Activated naive CD4-positive, alpha-beta T cell treated with anti-CD3 and anti-CD28 coated beads, Interleukin-2, amount 10 ng/mL, durations not matched to agents 7 days and 5 days (primary cell): Measurements from ENCODE around the gene CLDN15.
"Not testable (repeated sequence)": the region's sequence is repeated elsewhere in the genome, so short reads cannot be mapped to it uniquely, and the experiment has no call there.

Source experiments
- CTCF ChIA-PET: fragments of 350-600 bp; sonication (Branson Sonifier 250); formaldehyde crosslinking; loops from one replicate; lab custom pipeline; 2021; ENCODE audit warnings: antibody characterized with exemption; lab: Charles Lee
- DNase-seq: peaks from one replicate; pipeline ENCODE4 v3.0.0-alpha.2; 2020
- H3K27ac Mint-ChIP-seq: one replicate; pipeline ENCODE4 v1.8.0; 2021; ENCODE audit warnings: mild to moderate bottlenecking, moderate library complexity, mixed read lengths
- H3K27me3 Mint-ChIP-seq: one replicate; pipeline ENCODE4 v1.8.0; 2021; ENCODE audit warnings: mild to moderate bottlenecking, mixed read lengths
- H3K36me3 Mint-ChIP-seq: one replicate; pipeline ENCODE4 v1.8.0; 2021; ENCODE audit warnings: mixed read lengths
- H3K4me1 Mint-ChIP-seq: one replicate; pipeline ENCODE4 v1.8.0; 2021; ENCODE audit warnings: mixed read lengths
- H3K4me3 Mint-ChIP-seq: one replicate; pipeline ENCODE4 v1.8.0; 2021; ENCODE audit warnings: mild to moderate bottlenecking, moderate library complexity, mixed read lengths
- H3K9me3 Mint-ChIP-seq: one replicate; pipeline ENCODE4 v1.8.0; 2021; ENCODE audit warnings: mixed read lengths

The CLDN15 gene

GRCh38 chr7:101207459-101207858, 30.1 kb downstream of the CLDN15 start:
- DNase-seq, result no peak
- CTCF ChIA-PET, result no interaction called here
- Mint-ChIP-seq H3K36me3 (peaks cover 17% of the 10 kb centered on the region), H3K4me3 (no peak overlapping the region), H3K27ac (no peak overlapping the region), H3K27me3 (peaks cover 21% of the 10 kb centered on the region), H3K4me1 (peaks cover 12% of the 10 kb centered on the region), H3K9me3 (no peaks in the 10 kb centered on the region)

- Mint-ChIP-seq H3K4me3 (no peak overlapping the region), H3K4me1 (peaks cover 12% of the 10 kb centered on the region), H3K9me3 (no peaks in the 10 kb centered on the region), H3K27me3 (peaks cover 29% of the 10 kb centered on the region), H3K36me3 (peaks cover 14% of the 10 kb centered on the region), H3K27ac (no peak overlapping the region)
- CTCF ChIA-PET, result no interaction called here
- no peak for DNase-seq
These were observed 30.9 kb downstream of the CLDN15 start for GRCh38 chr7:101206665-101207042.

- no peak overlapping the region for H3K4me3 Mint-ChIP-seq
- peak overlapping the region; percentile 58 for H3K27ac Mint-ChIP-seq
- H3K36me3 Mint-ChIP-seq, result peaks cover 14% of the 10 kb centered on the region
- no peaks in the 10 kb centered on the region for H3K9me3 Mint-ChIP-seq
- peaks cover 16% of the 10 kb centered on the region for H3K4me1 Mint-ChIP-seq
- DNase-seq, result no peak
- peaks cover 34% of the 10 kb centered on the region for H3K27me3 Mint-ChIP-seq
- CTCF ChIA-PET, result interaction anchor here (1.4 to 3.1 kb wide), 2 partner anchors 38 to 62 kb away, joined by 3 to 8 read pairs; no protein-coding TSS in a partner anchor
These were observed 31.5 kb downstream of the CLDN15 start for GRCh38 chr7:101205901-101206664.

- CTCF ChIA-PET, result interaction anchor here (0.9 to 3.1 kb wide), 6 partner anchors 12 to 79 kb away, joined by 3 to 8 read pairs (median 3); partner anchors contain the start of genes PLOD3 and ZNHIT1
- H3K9me3 Mint-ChIP-seq, H3K36me3 Mint-ChIP-seq: not testable (repeated sequence)
- H3K4me3 Mint-ChIP-seq, result peak overlapping the region; percentile 63
- peak; percentile 48 for DNase-seq
- H3K27me3 Mint-ChIP-seq, result peaks cover 53% of the 10 kb centered on the region
- H3K27ac Mint-ChIP-seq, result peak overlapping the region; percentile 82
- peaks cover 25% of the 10 kb centered on the region for H3K4me1 Mint-ChIP-seq
These were observed 33.6 kb downstream of the CLDN15 start for GRCh38 chr7:101203740-101204738.

DNA sequence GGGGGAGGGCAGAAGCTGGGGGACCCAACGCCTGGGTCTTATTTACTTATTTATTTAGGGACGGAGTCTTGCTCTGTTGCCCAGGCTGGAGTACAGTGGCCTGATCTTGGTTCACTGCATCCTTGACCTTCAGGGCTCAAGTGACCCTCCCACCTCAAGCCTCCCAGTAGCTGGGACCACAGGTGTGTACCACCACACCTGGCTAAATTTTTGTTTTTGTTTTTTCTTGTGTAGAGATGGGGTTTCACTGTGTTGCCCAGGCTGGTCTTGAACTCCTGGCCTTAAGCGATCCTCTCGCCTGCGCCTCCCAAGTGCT, 35.0 kb downstream of the CLDN15 start:
- H3K4me3 Mint-ChIP-seq, result no peak overlapping the region
- peaks cover 61% of the 10 kb centered on the region for H3K27me3 Mint-ChIP-seq

DNA sequence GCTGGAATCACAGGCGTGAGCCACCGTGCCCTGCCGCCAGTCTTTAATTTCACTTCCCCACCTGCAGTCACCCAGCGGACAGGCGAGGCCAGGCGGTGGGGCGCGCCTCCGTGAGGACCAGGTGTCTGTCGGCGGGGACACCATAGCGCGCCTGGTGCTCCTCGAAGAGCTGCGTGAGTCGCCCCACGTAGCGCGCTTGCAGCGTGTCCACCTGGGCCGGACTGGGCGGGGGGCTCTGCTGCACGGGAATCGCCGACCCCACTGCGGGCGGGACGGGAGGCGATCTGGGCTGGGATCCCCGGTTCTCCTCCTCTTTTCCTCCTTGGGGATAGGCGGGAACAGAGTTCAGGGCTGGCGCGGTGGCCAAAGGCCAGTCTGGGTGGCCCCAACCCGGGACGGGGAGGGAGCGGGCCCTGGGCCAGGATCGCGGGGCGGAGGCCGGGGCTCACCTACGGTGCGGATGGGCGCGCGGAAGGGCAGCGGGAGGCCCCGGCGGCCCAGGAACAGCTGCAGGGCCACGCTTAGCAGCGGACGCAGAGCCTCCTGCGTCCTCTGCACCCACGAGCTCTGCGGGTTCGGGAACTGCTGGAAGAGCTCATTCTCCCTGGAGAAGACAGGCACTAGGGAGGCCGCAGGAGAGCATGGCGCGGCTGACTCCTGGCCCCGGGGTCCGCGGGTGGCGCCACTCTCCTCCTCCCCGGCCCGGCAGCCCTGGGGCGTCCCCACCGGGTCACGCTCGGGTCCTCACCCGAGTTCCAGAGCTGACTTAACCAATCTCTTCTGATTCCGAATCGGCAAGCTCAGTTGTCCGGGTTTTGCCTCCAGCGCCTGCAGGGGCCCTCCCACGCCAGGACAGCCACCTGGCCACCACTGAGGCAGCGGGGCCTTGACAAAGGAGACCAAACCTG, 35.7 kb downstream of the CLDN15 start:
- Mint-ChIP-seq H3K27me3 (peaks cover 66% of the 10 kb centered on the region), H3K9me3 (no peaks in the 10 kb centered on the region), H3K36me3 (peaks cover 5% of the 10 kb centered on the region), H3K4me1 (peaks cover 25% of the 10 kb centered on the region), H3K27ac (no peak overlapping the region), H3K4me3 (no peak overlapping the region)
- DNase-seq, result no peak
- CTCF ChIA-PET, result interaction anchor here (0.7 to 1.5 kb wide), 3 partner anchors 9 to 42 kb away, joined by 3 read pairs; no protein-coding TSS in a partner anchor

More for the DNA sequence above, 35.0 kb downstream of the CLDN15 start:
- CTCF ChIA-PET, result interaction anchor here (0.8 to 2.1 kb wide), 3 partner anchors 10 to 80 kb away, joined by 3 to 6 read pairs (median 3); no protein-coding TSS in a partner anchor
- no peak for DNase-seq
- Mint-ChIP-seq H3K4me1 (peaks cover 25% of the 10 kb centered on the region), H3K9me3 (no peaks in the 10 kb centered on the region), H3K36me3 (peaks cover 5% of the 10 kb centered on the region), H3K27ac (no peak overlapping the region)

- peak; percentile 41 for DNase-seq
- H3K27me3 Mint-ChIP-seq, result peaks cover 70% of the 10 kb centered on the region
- H3K27ac Mint-ChIP-seq, result peak within 1 kb of the TSS; percentile 20
- H3K36me3 Mint-ChIP-seq, result peaks cover 1% of the 10 kb centered on the region
- CTCF ChIA-PET, result interaction anchor here (1.1 to 1.5 kb wide), 2 partner anchors 8 to 9 kb away, joined by 4 to 5 read pairs; no protein-coding TSS in a partner anchor
- peaks cover 25% of the 10 kb centered on the region for H3K4me1 Mint-ChIP-seq
- no peaks in the 10 kb centered on the region for H3K9me3 Mint-ChIP-seq
- no peak within 1 kb of the TSS for H3K4me3 Mint-ChIP-seq
These were observed 36.6 kb downstream of the CLDN15 start, which contains the start of gene MOGAT3 for GRCh38 chr7:101200862-101201599. MOGAT3 (minus strand) TSS chr7:101201036; CDS start chr7:101200854, 182 bp downstream.

DNA sequence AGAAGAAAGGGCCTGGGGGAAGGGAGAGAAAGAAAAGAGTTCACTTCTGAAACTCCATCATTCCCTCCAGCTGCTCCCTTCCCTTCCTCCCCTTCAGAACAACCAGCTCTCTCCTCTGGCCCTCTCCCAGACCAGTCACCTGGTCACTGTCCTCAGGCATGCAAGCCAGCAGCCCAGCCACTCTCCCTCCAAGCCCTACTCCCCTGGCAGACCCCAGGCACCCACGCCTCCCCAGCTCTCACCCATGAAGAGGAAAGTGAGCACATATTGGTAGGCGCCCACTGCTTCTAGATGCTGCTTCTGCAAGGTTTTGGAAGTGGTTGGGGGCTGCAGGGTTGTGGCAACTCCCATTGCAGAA, 37.1 kb downstream of the CLDN15 start:
- Mint-ChIP-seq H3K27ac (no peak overlapping the region), H3K4me1 (peaks cover 25% of the 10 kb centered on the region), H3K4me3 (no peak overlapping the region), H3K9me3 (no peaks in the 10 kb centered on the region), H3K27me3 (peaks cover 75% of the 10 kb centered on the region), H3K36me3 (no peaks in the 10 kb centered on the region)
- no peak for DNase-seq
- CTCF ChIA-PET, result interaction anchor here (1.1 to 1.5 kb wide), 2 partner anchors 8 to 9 kb away, joined by 4 to 5 read pairs; no protein-coding TSS in a partner anchor

DNA sequence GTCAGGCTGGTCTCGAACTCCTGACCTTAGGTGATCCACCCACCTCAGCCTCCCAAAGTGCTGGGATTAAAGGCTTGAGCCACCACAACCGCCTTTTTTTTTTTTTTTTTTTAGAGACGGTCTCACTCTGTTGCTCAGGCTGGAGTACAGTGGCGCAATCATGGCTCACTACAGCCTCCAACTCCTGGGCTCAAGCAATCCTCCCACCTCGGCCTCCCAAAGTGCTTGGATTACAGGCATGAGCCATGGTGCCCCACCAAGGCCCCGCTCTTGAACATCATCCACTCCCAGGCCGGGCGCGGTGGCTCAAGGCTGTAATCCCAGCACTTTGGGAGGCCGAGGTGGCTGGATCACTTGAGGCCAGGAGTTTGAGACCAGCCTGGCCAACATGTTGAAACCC, 38.1 kb downstream of the CLDN15 start:
- not testable (repeated sequence) for DNase-seq, H3K9me3 Mint-ChIP-seq, H3K4me3 Mint-ChIP-seq, H3K27ac Mint-ChIP-seq, H3K36me3 Mint-ChIP-seq
- Mint-ChIP-seq H3K27me3 (peaks cover 79% of the 10 kb centered on the region), H3K4me1 (peaks cover 25% of the 10 kb centered on the region)
- CTCF ChIA-PET, result interaction anchor here (1.5 to 1.8 kb wide), 2 partner anchors 8 to 83 kb away, joined by 4 to 5 read pairs; no protein-coding TSS in a partner anchor

GRCh38 chr7:101198476-101198875, 39.1 kb downstream of the CLDN15 start:
- peaks cover 75% of the 10 kb centered on the region for H3K27me3 Mint-ChIP-seq
- no peaks in the 10 kb centered on the region for H3K36me3 Mint-ChIP-seq
- H3K9me3 Mint-ChIP-seq, result no peaks in the 10 kb centered on the region
- CTCF ChIA-PET, result interaction anchor here (1.8 kb wide), 1 partner anchor 84 kb away, joined by 5 read pairs; no protein-coding TSS in a partner anchor
- H3K4me3 Mint-ChIP-seq, result no peak overlapping the region
- no peak for DNase-seq
- H3K4me1 Mint-ChIP-seq, result peaks cover 17% of the 10 kb centered on the region
- H3K27ac Mint-ChIP-seq, result no peak overlapping the region

- Mint-ChIP-seq H3K27ac (no peak overlapping the region), H3K27me3 (peaks cover 70% of the 10 kb centered on the region), H3K4me1 (peaks cover 16% of the 10 kb centered on the region), H3K36me3 (no peaks in the 10 kb centered on the region), H3K4me3 (no peak overlapping the region), H3K9me3 (no peaks in the 10 kb centered on the region)
- no peak for DNase-seq
- CTCF ChIA-PET, result no interaction called here
These were observed 39.6 kb downstream of the CLDN15 start for GRCh38 chr7:101197991-101198390.

GRCh38 chr7:101195884-101196283, 41.7 kb downstream of the CLDN15 start:
- Mint-ChIP-seq H3K27me3 (peaks cover 63% of the 10 kb centered on the region), H3K36me3 (no peaks in the 10 kb centered on the region), H3K9me3 (no peaks in the 10 kb centered on the region), H3K4me3 (no peak overlapping the region), H3K4me1 (peaks cover 8% of the 10 kb centered on the region), H3K27ac (no peak overlapping the region)
- CTCF ChIA-PET, result interaction anchor here (3.5 to 8.8 kb wide), 3 partner anchors 55 to 95 kb away, joined by 11 to 150 read pairs (median 34); no protein-coding TSS in a partner anchor
- no peak for DNase-seq
